SU-DHL-6 (cell line): ENCODE results near the gene TP63.

Experiments
- H2AFZ ChIP-seq: fragments of 200-600 bp; sonication (generic); 2 replicates; pipeline ENCODE4 v1.6.1; 2014; ENCODE audit warnings: low read depth, mild to moderate bottlenecking, moderate library complexity, mixed read lengths, antibody characterized with exemption, low read length; ENCODE audit not compliant: severe bottlenecking
- H3F3A ChIP-seq: fragments of 200-600 bp; shearing (Covaris generic); 2 replicates; pipeline ENCODE4 v1.6.0; 2016; ENCODE audit warnings: antibody characterized with exemption, mild to moderate bottlenecking; ENCODE audit not compliant: insufficient read depth
- H3K27ac ChIP-seq: fragments of 200-600 bp; sonication (generic); 2 replicates; pipeline ENCODE4 v1.5.1; 2016; ENCODE audit warnings: low read depth, mild to moderate bottlenecking, low read length, moderate library complexity, mixed read lengths
- H3K27me3 ChIP-seq: fragments of 200-600 bp; sonication (generic), shearing (Covaris generic); 2 replicates; pipeline ENCODE4 v1.6.0; 2014; ENCODE audit warnings: mild to moderate bottlenecking, low read length
- H3K36me3 ChIP-seq: fragments of 200-600 bp; sonication (generic); 2 replicates; pipeline ENCODE4 v1.6.1; 2014; ENCODE audit warnings: mild to moderate bottlenecking, low read length, mixed read lengths
- H3K4me2 ChIP-seq: fragments of 300-600, 200-600 bp; shearing (Covaris generic), sonication (generic); 2 replicates; pipeline ENCODE4 v1.6.0; 2014; ENCODE audit warnings: low read length, low read depth, mild to moderate bottlenecking; ENCODE audit not compliant: poor library complexity, severe bottlenecking
- H3K4me3 ChIP-seq: fragments of 200-600 bp; sonication (generic); 2 replicates; pipeline ENCODE4 v1.5.1; 2014; ENCODE audit warnings: antibody characterized with exemption, low read length, mild to moderate bottlenecking, mixed read lengths; ENCODE audit not compliant: insufficient read depth, poor library complexity, severe bottlenecking
- H3K79me2 ChIP-seq: fragments of 200-600 bp; sonication (generic); 2 replicates; pipeline ENCODE4 v1.6.1; 2014; ENCODE audit warnings: mild to moderate bottlenecking, low read length, moderate library complexity; ENCODE audit not compliant: insufficient read depth
- H3K9ac ChIP-seq: fragments of 200-600 bp; sonication (generic); 2 replicates; pipeline ENCODE4 v1.7.0; 2014; ENCODE audit warnings: mild to moderate bottlenecking, low read length
- H3K9me2 ChIP-seq: fragments of 200-600 bp; sonication (generic); replicated peaks from 2 replicates; pipeline ENCODE4 v1.6.1; 2014; ENCODE audit warnings: low read length; ENCODE audit not compliant: insufficient read depth
- H3K9me3 ChIP-seq: fragments of 200-600 bp; sonication (generic); 2 replicates; pipeline ENCODE4 v1.6.1; 2014; ENCODE audit warnings: low read length, mixed read lengths; ENCODE audit not compliant: insufficient read depth
- H4K20me1 ChIP-seq: fragments of 200-600 bp; sonication (generic); 2 replicates; pipeline ENCODE4 v1.6.1; 2014; ENCODE audit warnings: low read depth, mild to moderate bottlenecking, antibody characterized with exemption, low read length, moderate library complexity, mixed read lengths
- EZH2phosphoT487 ChIP-seq: fragments of 200-600 bp; sonication (generic), shearing (Covaris generic); conservative IDR thresholded peaks from 2 replicates; pipeline ENCODE4 v1.6.1; 2018; ENCODE audit warnings: mild to moderate bottlenecking, antibody characterized with exemption, low read length, moderate library complexity, mixed read lengths
- TF ChIP-seq, protein P1 (sequence below): fragments of 200-600 bp; sonication (generic); IDR thresholded peaks from one replicate; pipeline ENCODE4 v1.5.1; 2017; ENCODE audit warnings: antibody characterized with exemption, mild to moderate bottlenecking, low read length, moderate library complexity; ENCODE audit not compliant: insufficient read depth, poor library complexity, severe bottlenecking

The TP63 gene

DNA sequence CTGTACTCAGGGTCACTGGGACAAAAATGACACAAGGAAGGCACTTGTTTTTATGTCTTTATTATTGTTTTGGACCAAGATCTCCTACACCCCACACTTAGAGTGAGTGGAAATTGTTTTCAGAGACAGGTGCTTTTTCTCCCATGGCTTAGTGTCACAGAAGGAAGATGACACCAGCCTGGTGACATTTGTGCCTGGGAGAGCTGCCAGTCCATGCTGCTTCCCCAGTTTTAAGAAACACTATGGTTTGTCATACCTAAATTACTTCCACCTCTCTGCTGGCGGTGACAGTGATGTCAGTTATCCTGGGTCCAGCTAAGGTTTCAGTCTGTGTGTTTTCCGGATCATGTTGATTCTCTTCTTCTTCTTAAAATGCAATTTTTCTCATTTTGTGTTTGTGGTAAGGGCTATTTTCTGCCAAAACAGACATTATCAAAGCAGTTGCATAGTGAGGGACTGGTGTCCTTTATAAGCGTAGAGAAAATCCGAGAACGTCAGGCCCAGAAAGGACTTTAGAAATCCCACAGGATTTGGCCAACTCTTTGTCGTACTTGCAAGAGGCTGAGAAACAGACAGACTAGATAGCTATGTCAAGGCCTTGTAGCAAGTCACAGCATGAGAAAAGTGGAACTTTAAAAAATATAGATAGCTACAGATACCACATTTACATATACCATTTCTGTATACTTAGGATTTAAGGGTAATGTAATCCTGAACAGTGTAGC, 149.5 kb downstream of the TP63 start:
- no peak overlapping the region for H3K27ac ChIP-seq
- no peaks in the 10 kb centered on the region for H3K9me2 ChIP-seq
- no peaks in the 10 kb centered on the region for H4K20me1 ChIP-seq
- no peaks in the 10 kb centered on the region for H3K36me3 ChIP-seq
- no peak overlapping the region for H3K4me3 ChIP-seq
- H3K27me3 ChIP-seq, result no peaks in the 10 kb centered on the region
- no peak overlapping the region for H3K4me2 ChIP-seq
- no peak overlapping the region for H2AFZ ChIP-seq
- no peaks in the 10 kb centered on the region for H3F3A ChIP-seq
- H3K9ac ChIP-seq, result no peak overlapping the region
- no peak for TF ChIP-seq EZH2phosphoT487
- TF ChIP-seq, protein P1, sequence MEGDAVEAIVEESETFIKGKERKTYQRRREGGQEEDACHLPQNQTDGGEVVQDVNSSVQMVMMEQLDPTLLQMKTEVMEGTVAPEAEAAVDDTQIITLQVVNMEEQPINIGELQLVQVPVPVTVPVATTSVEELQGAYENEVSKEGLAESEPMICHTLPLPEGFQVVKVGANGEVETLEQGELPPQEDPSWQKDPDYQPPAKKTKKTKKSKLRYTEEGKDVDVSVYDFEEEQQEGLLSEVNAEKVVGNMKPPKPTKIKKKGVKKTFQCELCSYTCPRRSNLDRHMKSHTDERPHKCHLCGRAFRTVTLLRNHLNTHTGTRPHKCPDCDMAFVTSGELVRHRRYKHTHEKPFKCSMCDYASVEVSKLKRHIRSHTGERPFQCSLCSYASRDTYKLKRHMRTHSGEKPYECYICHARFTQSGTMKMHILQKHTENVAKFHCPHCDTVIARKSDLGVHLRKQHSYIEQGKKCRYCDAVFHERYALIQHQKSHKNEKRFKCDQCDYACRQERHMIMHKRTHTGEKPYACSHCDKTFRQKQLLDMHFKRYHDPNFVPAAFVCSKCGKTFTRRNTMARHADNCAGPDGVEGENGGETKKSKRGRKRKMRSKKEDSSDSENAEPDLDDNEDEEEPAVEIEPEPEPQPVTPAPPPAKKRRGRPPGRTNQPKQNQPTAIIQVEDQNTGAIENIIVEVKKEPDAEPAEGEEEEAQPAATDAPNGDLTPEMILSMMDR, result no peak
- H3K79me2 ChIP-seq, result no peaks in the 10 kb centered on the region
- no peaks in the 10 kb centered on the region for H3K9me3 ChIP-seq

DNA sequence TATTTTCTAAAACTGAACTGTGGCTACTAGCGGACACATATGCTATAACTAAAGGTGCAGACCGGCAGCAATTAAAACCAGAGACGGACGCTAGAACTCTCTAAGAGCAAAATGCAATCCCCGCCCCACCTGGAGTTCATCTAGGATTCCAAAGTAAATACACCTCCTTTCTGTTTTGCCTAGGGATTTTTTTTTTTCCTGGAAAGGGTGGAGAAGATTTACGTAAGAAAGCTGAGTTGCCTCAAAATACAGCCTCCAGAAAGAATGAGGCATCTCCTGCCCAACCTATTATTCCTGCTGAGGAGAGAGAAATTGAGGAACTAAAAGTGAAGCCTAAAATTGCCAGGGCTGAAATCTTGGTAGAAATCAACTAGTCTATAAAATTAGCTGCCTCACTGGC, 150.2 kb downstream of the TP63 start:
- Histone ChIP-seq H3K9me2 (no peaks in the 10 kb centered on the region), H3K79me2 (no peaks in the 10 kb centered on the region), H3K4me2 (no peak overlapping the region), H3K9me3 (no peaks in the 10 kb centered on the region), H3K27me3 (no peaks in the 10 kb centered on the region), H2AFZ (no peak overlapping the region), H4K20me1 (no peaks in the 10 kb centered on the region), H3K27ac (no peak overlapping the region), H3K4me3 (no peak overlapping the region), H3K36me3 (no peaks in the 10 kb centered on the region), H3K9ac (no peak overlapping the region), H3F3A (no peaks in the 10 kb centered on the region)
- TF ChIP-seq, protein P1, result no peak
- TF ChIP-seq EZH2phosphoT487, result no peak

DNA sequence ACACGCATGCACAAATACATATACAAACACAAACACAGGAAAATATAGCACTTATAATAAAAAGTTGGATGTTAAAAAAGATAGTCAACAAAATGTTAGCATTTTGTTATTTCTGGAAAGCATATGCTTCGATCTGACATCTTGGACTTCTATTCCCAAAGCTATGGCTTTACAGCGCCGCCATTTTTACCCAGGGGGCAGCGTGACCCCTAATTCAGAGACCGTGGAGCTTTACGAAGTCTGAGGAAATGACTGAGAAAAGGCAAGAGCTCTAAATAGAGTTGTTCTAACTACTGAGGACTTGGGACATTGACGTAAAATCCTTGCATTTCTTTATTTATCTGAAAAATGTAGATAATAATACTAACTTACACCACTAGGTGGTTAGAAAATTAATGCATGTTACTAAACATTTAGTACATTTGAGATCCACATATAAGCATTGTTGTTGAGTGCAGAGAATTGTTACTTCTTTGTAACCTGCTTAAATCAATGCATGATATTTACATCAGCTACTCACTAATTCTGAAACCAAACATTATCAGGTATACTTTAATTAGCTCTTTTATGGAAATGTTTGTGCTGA, 155.4 kb downstream of the TP63 start:
- no peak overlapping the region for H2AFZ ChIP-seq
- no peak overlapping the region for H3K27ac ChIP-seq
- H3K36me3 ChIP-seq, result no peaks in the 10 kb centered on the region
- no peaks in the 10 kb centered on the region for H3K9me3 ChIP-seq
- no peak overlapping the region for H3K4me2 ChIP-seq
- H3K4me3 ChIP-seq, result no peak overlapping the region
- no peaks in the 10 kb centered on the region for H3K27me3 ChIP-seq
- no peaks in the 10 kb centered on the region for H4K20me1 ChIP-seq
- H3F3A ChIP-seq, result no peaks in the 10 kb centered on the region
- H3K9me2 ChIP-seq, result no peaks in the 10 kb centered on the region
- TF ChIP-seq EZH2phosphoT487, result no peak
- TF ChIP-seq, protein P1, result no peak
- H3K9ac ChIP-seq, result no peak overlapping the region
- no peaks in the 10 kb centered on the region for H3K79me2 ChIP-seq
